NCI-H128 (cell line): ENCODE results near the gene BET1.

Source experiments
- DNase-seq: peaks from one replicate; lab custom pipeline; 2025; ENCODE audit not compliant: unreplicated experiment; lab: John Stamatoyannopoulos, UW

BET1 gene

GRCh38 chr7:93960986-93961385 lies 43.2 kb downstream of the BET1 start:
- no peak for DNase-seq

- no peak for DNase-seq
These were observed 45.5 kb downstream of the BET1 start for GRCh38 chr7:93958651-93959050.

- no peak for DNase-seq
These were observed 45.9 kb downstream of the BET1 start for GRCh38 chr7:93958216-93958615.

- no peak for DNase-seq
These were observed 46.4 kb downstream of the BET1 start for GRCh38 chr7:93957767-93958166.

GRCh38 chr7:93955304-93955703 lies 48.9 kb downstream of the BET1 start:
- no peak for DNase-seq

GRCh38 chr7:93949423-93949822 lies 54.7 kb downstream of the BET1 start:
- DNase-seq = no peak

- no peak for DNase-seq
These were observed 55.3 kb downstream of the BET1 start for GRCh38 chr7:93948873-93949272.

GRCh38 chr7:93948106-93948505 lies 56.0 kb downstream of the BET1 start:
- DNase-seq = no peak

- no peak for DNase-seq
These were observed 58.2 kb downstream of the BET1 start for GRCh38 chr7:93945756-93946535.

GRCh38 chr7:93945083-93945482 lies 59.1 kb downstream of the BET1 start:
- no peak for DNase-seq

- DNase-seq = no peak
These were observed 59.5 kb downstream of the BET1 start for GRCh38 chr7:93944673-93945072.

- no peak for DNase-seq
These were observed 60.2 kb downstream of the BET1 start for GRCh38 chr7:93943816-93944540.
